Transverse colon (tissue), 4 donors: ENCODE data around the gene SMYD3. TPM values are rescaled to one million over a fixed set of nuclear protein-coding genes. Genes with fewer than 3 reads are reported as not detected.

ENCODE experiments used
- DNase-seq: peaks from one replicate; pipeline ENCODE4 v3.0.0-alpha.2; 2019
- H3K27ac ChIP-seq, 4 donors: fragments of 200-600 bp; sonication (generic); 2 replicates each; pipeline ENCODE4 v1.5.1; 2016 to 2018; ENCODE audit warnings: inconsistent platforms in 4 of 4
- H3K27me3 ChIP-seq: fragments of 200-600 bp; sonication (generic); 2 replicates; pipeline ENCODE4 v1.5.1; 2017; ENCODE audit warnings: inconsistent platforms
- H3K36me3 ChIP-seq, 4 donors: fragments of 200-600 bp; sonication (generic); 2 replicates each; pipeline ENCODE4 v1.5.1; 2017 to 2019; ENCODE audit warnings: inconsistent platforms in 4 of 4
- H3K4me1 ChIP-seq, 4 donors: fragments of 200-600 bp; sonication (generic); 2 replicates each; pipeline ENCODE4 v1.5.1; 2017 to 2020; ENCODE audit warnings: inconsistent platforms in 4 of 4
- H3K4me3 ChIP-seq, 4 donors: fragments of 200-600 bp; sonication (generic); 1 replicate in 1 of 4; 2 replicates in 3 of 4; pipeline versions ENCODE4 v1.5.1 to v1.6.1; 2017 to 2019; ENCODE audit warnings: inconsistent platforms in 4 of 4
- H3K9me3 ChIP-seq, 2 donors: fragments of 200-600 bp; sonication (generic); 2 replicates each; pipeline ENCODE4 v1.5.1; 2017 to 2019; ENCODE audit warnings: inconsistent platforms in 2 of 2
- CTCF ChIP-seq, 5 experiments: fragments of 200-600 bp in 3 of 5; fragments of 450-650 bp in 2 of 5; sonication (generic) in 3 of 5; IDR thresholded peaks; 1 replicate in 2 of 5; 2 replicates in 3 of 5; pipeline ENCODE4 v1.5.1; 2016 to 2017; ENCODE audit warnings: antibody characterized with exemption in 5 of 5, inconsistent platforms in 3 of 5, mild to moderate bottlenecking in 2 of 5, moderate library complexity in 1 of 5
- EP300 ChIP-seq: sonication (generic); formaldehyde crosslinking; IDR thresholded peaks from one replicate; pipeline ENCODE4 v1.6.1; 2017; ENCODE audit warnings: antibody characterized with exemption, low read depth
- POLR2A ChIP-seq: fragments of 450-650 bp; IDR thresholded peaks from one replicate; pipeline ENCODE4 v1.6.1; 2016; ENCODE audit warnings: antibody characterized with exemption, mild to moderate bottlenecking, moderate library complexity
- POLR2AphosphoS5 ChIP-seq, 3 donors: sonication (generic); formaldehyde crosslinking; IDR thresholded peaks; one replicate each; pipeline ENCODE4 v1.6.1; 2016; ENCODE audit warnings: antibody characterized with exemption in 3 of 3
- WGBS, 2 donors: methylation state at CpG; one replicate each; pipeline ENCODE4 v1.1.5; 2018; ENCODE audit warnings: low coverage in 1 of 2; 5-methylcytosine and 5-hydroxymethylcytosine counted together
- in situ Hi-C, 4 donors: fragments of 200-750 bp; cut with MboI; loops; one replicate each; pipeline versions ENCODE4 v1.15.0 to v1.15.1; 2017; ENCODE audit warnings: low sequenced_read_pairs in 3 of 4, low pct_ligation_motif_present in 1 of 4, low pct_unique_long_range_greater_than_20kb in 1 of 4
- intact Hi-C: fragments of 100-400 bp; cut with DNase I; formaldehyde crosslinking; loops from one replicate; pipeline ENCODE4 v1.15.1; 2023; ENCODE audit warnings: low total_unique reads
- total RNA-seq, 4 donors: library from RNA; depleted of rRNA; stranded (reverse); fragments of >200 nt; gene quantifications; one replicate each; pipeline ENCODE4 v1.1.0, GENCODE V29; 2016

SMYD3 gene
- total RNA-seq, 4 donors from 2014 or later, result 10.5 to 31.3 (median 25.8) TPM

GRCh38 chr1:245938046-245938435 is 569.0 kb downstream of the SMYD3 start:
- H3K36me3 ChIP-seq, result no peaks in the 10 kb centered on the region
- no peak overlapping the region for H3K4me3 ChIP-seq
- H3K27ac ChIP-seq, result no peak overlapping the region
- WGBS, 2 donors, result 92 to 100% methylated on average over 1 to 8 of the region's 8 CpGs
- H3K9me3 ChIP-seq, result no peaks in the 10 kb centered on the region
- no peak for DNase-seq
- TF ChIP-seq EP300 (no peak), POLR2A (no peak), POLR2AphosphoS5 (IDR thresholded peaks at IDR 0.05) (no peak), CTCF (IDR thresholded peaks at IDR 0.05) (no peak)
- no peaks in the 10 kb centered on the region for H3K4me1 ChIP-seq
- H3K27me3 ChIP-seq, result no peaks in the 10 kb centered on the region
- intact Hi-C loops (no loop called here), in situ Hi-C loops (no loop called here)

- WGBS, 2 donors, result 91 to 93% methylated on average over 8 of the region's 8 CpGs
- no peak for TF ChIP-seq EP300
- TF ChIP-seq CTCF (IDR thresholded peaks at IDR 0.05), result no peak
- no peak for TF ChIP-seq POLR2A
- no peak for TF ChIP-seq POLR2AphosphoS5 (IDR thresholded peaks at IDR 0.05)
- no peak for DNase-seq
- no peak overlapping the region for H3K4me3 ChIP-seq
- H3K36me3 ChIP-seq, result no peaks in the 10 kb centered on the region
- intact Hi-C loops (no loop called here), in situ Hi-C loops (no loop called here)
- no peaks in the 10 kb centered on the region for H3K27me3 ChIP-seq
- no peak overlapping the region for H3K27ac ChIP-seq
- H3K4me1 ChIP-seq, result no peaks in the 10 kb centered on the region
- H3K9me3 ChIP-seq, result no peaks in the 10 kb centered on the region
Measured at GRCh38 chr1:245937316-245938045, 569.6 kb downstream of the SMYD3 start.

- H3K4me1 ChIP-seq, result no peaks in the 10 kb centered on the region
- in situ Hi-C loops, result no loop called here
- H3K36me3 ChIP-seq, result no peaks in the 10 kb centered on the region
- TF ChIP-seq CTCF (IDR thresholded peaks at IDR 0.05), result no peak
- TF ChIP-seq POLR2AphosphoS5 (IDR thresholded peaks at IDR 0.05), result no peak
- TF ChIP-seq EP300, result no peak
- no peak for TF ChIP-seq POLR2A
- no peaks in the 10 kb centered on the region for H3K9me3 ChIP-seq
- H3K4me3 ChIP-seq, result no peak overlapping the region
- intact Hi-C loops, result no loop called here
- DNase-seq, result no peak
- WGBS, 2 donors, result 96 to 97% methylated on average over 5 to 7 of the region's 7 CpGs
- H3K27ac ChIP-seq, result no peak overlapping the region
- no peaks in the 10 kb centered on the region for H3K27me3 ChIP-seq
Measured at GRCh38 chr1:245934409-245934808, 572.7 kb downstream of the SMYD3 start.

GRCh38 chr1:245933431-245934045 is 573.5 kb downstream of the SMYD3 start:
- Histone ChIP-seq H3K27ac (no peak overlapping the region), H3K36me3 (no peaks in the 10 kb centered on the region), H3K4me1 (no peaks in the 10 kb centered on the region), H3K4me3 (no peak overlapping the region), H3K27me3 (no peaks in the 10 kb centered on the region), H3K9me3 (no peaks in the 10 kb centered on the region)
- intact Hi-C loops, result no loop called here
- no peak for TF ChIP-seq EP300
- TF ChIP-seq CTCF (IDR thresholded peaks at IDR 0.05), result no peak
- no peak for DNase-seq
- 0 to 64% methylated on average over 1 to 2 of the region's 2 CpGs for WGBS, 2 donors
- in situ Hi-C loops, result no loop called here
